Panc1 (cell line): ENCODE results near the gene PHOX2A. TPM values are rescaled to one million over a fixed set of nuclear protein-coding genes. Genes with fewer than 3 reads are reported as not detected.
"Not testable (repeated sequence)": the region's sequence is repeated elsewhere in the genome, so short reads cannot be mapped to it uniquely, and the experiment has no call there.

ENCODE experiments used
- ATAC-seq: fragments of 200-7000 bp; cut with Tn5 transposase; 2 replicates; pipeline ENCODE4 v1.9.1; 2020; ENCODE audit warnings: mild to moderate bottlenecking, moderate library complexity
- BruUV-seq: library from RNA; stranded (reverse); fragments of 400-500 nt; replicated peaks from 2 replicates; lab custom pipeline; 2021; lab: Mats Ljungman, UMichigan
- CTCF ChIA-PET: fragments of 300-600 bp; sonication (Branson Sonifier 250); formaldehyde crosslinking; loops from one replicate; lab custom pipeline; 2022; ENCODE audit warnings: antibody characterized with exemption; lab: Charles Lee
- POLR2A ChIA-PET: fragments of 300-600 bp; sonication (Branson Sonifier 250); formaldehyde crosslinking; loops from one replicate; lab custom pipeline; 2022; ENCODE audit warnings: antibody characterized with exemption; lab: Charles Lee
- DNase-seq: peaks from one replicate; pipeline ENCODE4 v3.0.0-alpha.2; 2010; ENCODE audit warnings: low read depth, low spot score
- H3K27ac ChIP-seq: 2 replicates; pipeline ENCODE4 v1.5.1; 2011; ENCODE audit warnings: mild to moderate bottlenecking, low read length, inconsistent platforms
- H3K27me3 ChIP-seq: fragments of 200-500 bp; sonication (Bioruptor generic); 2 replicates; pipeline ENCODE4 v1.6.0; 2014; ENCODE audit warnings: low read length, inconsistent platforms; ENCODE audit not compliant: control insufficient read depth, insufficient read depth
- H3K36me3 ChIP-seq: fragments of 200-500 bp; sonication (Bioruptor generic); 2 replicates; pipeline ENCODE4 v1.5.1; 2014; ENCODE audit warnings: inconsistent platforms, mild to moderate bottlenecking, low read length, moderate library complexity; ENCODE audit not compliant: control insufficient read depth, insufficient read depth
- H3K4me1 ChIP-seq: 2 replicates; pipeline ENCODE4 v1.5.1; 2011; ENCODE audit warnings: inconsistent platforms, mild to moderate bottlenecking, low read length, moderate library complexity; ENCODE audit not compliant: control insufficient read depth, insufficient read depth
- H3K4me3 ChIP-seq, 2 experiments: 2 replicates each; pipeline ENCODE4 v1.5.1; 2011 to 2012; ENCODE audit warnings: low read depth in 2 of 2, low read length in 2 of 2, mild to moderate bottlenecking in 2 of 2, inconsistent platforms in 1 of 2, moderate library complexity in 1 of 2
- H3K9me3 ChIP-seq: fragments of 200-500 bp; sonication (Bioruptor generic); 2 replicates; pipeline ENCODE4 v1.5.1; 2014; ENCODE audit warnings: low read depth, mild to moderate bottlenecking, inconsistent platforms, low read length, moderate library complexity; ENCODE audit not compliant: control insufficient read depth, insufficient read depth
- POLR2AphosphoS5 ChIP-seq: IDR thresholded peaks from 2 replicates; pipeline ENCODE4 v1.6.1; 2012; ENCODE audit warnings: mild to moderate bottlenecking, low read depth, low read length, moderate library complexity
- SIN3A ChIP-seq: IDR thresholded peaks from 2 replicates; pipeline ENCODE4 v1.6.1; 2012; ENCODE audit warnings: low read depth, mild to moderate bottlenecking, low read length, moderate library complexity, borderline replicate concordance; ENCODE audit not compliant: insufficient read depth
- TCF7L2 ChIP-seq: IDR thresholded peaks from 2 replicates; pipeline ENCODE4 v1.6.1; 2011; ENCODE audit warnings: mild to moderate bottlenecking, low read depth, low read length, inconsistent platforms
- in situ Hi-C: cut with HindIII; loops from 2 replicates; pipeline ENCODE4 v1.10.0; 2016; ENCODE audit warnings: low sequenced_read_pairs, low pct_unique_long_range_greater_than_20kb
- intact Hi-C: fragments of 100-400 bp; cut with micrococcal nuclease; formaldehyde crosslinking; loops from one replicate; pipeline ENCODE4 v1.10.0; 2022; ENCODE audit not compliant: unreplicated experiment
- total RNA-seq: library from RNA; stranded (reverse); gene quantifications from one replicate; pipeline ENCODE4 v1.2.1, GENCODE V29; 2021; ENCODE audit not compliant: unreplicated experiment
- TF ChIP-seq, protein P1 (sequence below): fragments of 450-650 bp; IDR thresholded peaks from 2 replicates; pipeline ENCODE4 v1.5.1; 2017; ENCODE audit warnings: mild to moderate bottlenecking
- TF ChIP-seq, protein P2 (sequence below), 2 experiments: IDR thresholded peaks; 2 replicates each; pipeline ENCODE4 v1.6.1; 2011 to 2012; ENCODE audit warnings: low read depth in 2 of 2, control low read depth in 1 of 2, low read length in 1 of 2, mild to moderate bottlenecking in 1 of 2, moderate library complexity in 1 of 2; ENCODE audit not compliant: insufficient read depth in 1 of 2

The PHOX2A gene
- total RNA-seq, 1 experiment from 2014 or later, result not detected

DNA sequence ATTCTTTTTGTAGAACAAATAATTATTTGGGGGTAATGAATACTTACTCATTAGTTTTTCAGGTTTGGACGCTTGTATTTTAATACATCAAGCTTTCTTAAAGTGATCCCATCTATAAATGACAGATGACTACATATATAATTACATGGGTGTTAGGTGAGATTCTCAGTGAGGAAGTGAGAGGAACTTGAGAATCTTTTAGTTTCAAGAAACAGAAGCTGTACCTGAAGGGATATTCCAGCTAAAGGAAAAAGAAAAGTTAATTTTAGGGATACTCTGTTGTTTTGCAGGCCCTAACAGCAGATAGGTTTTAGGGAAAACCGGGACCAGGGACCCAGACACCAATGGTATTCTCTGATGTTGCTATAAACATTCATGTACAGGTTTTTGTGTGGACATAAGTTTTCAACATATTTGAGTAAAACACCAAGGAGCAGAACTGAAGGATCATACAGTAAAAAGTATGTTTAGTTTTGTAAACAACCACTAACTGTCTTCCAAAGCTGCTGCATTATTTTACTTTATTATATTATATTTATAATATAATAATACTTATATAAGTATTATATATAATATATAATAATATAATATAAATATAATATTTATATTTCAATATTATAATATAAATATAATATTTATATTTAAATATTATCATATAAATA, 24.1 kb upstream of the PHOX2A start:
- intact Hi-C loops, result no loop called here
- Histone ChIP-seq H3K27ac (no peak overlapping the region), H3K27me3 (peaks cover 6% of the 10 kb centered on the region; the same call in 1 of the 2 replicates), H3K9me3 (no peaks in the 10 kb centered on the region), H3K4me3 (no peak overlapping the region), H3K4me1 (no peaks in the 10 kb centered on the region), H3K36me3 (no peaks in the 10 kb centered on the region)
- CTCF ChIA-PET, result no interaction called here
- POLR2A ChIA-PET, result interaction anchor here (0.5 kb wide), 1 partner anchor 16 kb away, joined by 3 read pairs; no protein-coding TSS in a partner anchor
- TF ChIP-seq SIN3A (no peak), TCF7L2 (no peak), POLR2AphosphoS5 (no peak)
- TF ChIP-seq, protein P1, sequence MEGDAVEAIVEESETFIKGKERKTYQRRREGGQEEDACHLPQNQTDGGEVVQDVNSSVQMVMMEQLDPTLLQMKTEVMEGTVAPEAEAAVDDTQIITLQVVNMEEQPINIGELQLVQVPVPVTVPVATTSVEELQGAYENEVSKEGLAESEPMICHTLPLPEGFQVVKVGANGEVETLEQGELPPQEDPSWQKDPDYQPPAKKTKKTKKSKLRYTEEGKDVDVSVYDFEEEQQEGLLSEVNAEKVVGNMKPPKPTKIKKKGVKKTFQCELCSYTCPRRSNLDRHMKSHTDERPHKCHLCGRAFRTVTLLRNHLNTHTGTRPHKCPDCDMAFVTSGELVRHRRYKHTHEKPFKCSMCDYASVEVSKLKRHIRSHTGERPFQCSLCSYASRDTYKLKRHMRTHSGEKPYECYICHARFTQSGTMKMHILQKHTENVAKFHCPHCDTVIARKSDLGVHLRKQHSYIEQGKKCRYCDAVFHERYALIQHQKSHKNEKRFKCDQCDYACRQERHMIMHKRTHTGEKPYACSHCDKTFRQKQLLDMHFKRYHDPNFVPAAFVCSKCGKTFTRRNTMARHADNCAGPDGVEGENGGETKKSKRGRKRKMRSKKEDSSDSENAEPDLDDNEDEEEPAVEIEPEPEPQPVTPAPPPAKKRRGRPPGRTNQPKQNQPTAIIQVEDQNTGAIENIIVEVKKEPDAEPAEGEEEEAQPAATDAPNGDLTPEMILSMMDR, result no peak
- TF ChIP-seq, protein P2, sequence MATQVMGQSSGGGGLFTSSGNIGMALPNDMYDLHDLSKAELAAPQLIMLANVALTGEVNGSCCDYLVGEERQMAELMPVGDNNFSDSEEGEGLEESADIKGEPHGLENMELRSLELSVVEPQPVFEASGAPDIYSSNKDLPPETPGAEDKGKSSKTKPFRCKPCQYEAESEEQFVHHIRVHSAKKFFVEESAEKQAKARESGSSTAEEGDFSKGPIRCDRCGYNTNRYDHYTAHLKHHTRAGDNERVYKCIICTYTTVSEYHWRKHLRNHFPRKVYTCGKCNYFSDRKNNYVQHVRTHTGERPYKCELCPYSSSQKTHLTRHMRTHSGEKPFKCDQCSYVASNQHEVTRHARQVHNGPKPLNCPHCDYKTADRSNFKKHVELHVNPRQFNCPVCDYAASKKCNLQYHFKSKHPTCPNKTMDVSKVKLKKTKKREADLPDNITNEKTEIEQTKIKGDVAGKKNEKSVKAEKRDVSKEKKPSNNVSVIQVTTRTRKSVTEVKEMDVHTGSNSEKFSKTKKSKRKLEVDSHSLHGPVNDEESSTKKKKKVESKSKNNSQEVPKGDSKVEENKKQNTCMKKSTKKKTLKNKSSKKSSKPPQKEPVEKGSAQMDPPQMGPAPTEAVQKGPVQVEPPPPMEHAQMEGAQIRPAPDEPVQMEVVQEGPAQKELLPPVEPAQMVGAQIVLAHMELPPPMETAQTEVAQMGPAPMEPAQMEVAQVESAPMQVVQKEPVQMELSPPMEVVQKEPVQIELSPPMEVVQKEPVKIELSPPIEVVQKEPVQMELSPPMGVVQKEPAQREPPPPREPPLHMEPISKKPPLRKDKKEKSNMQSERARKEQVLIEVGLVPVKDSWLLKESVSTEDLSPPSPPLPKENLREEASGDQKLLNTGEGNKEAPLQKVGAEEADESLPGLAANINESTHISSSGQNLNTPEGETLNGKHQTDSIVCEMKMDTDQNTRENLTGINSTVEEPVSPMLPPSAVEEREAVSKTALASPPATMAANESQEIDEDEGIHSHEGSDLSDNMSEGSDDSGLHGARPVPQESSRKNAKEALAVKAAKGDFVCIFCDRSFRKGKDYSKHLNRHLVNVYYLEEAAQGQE (IDR thresholded peaks at IDR 0.05; ENCODE audit: insufficient read depth in 1 of 2, low read depth in 2 of 2, low read length in 1 of 2), result no peak
- no peak for ATAC-seq
- in situ Hi-C loops, result no loop called here
- DNase-seq, result no peak
- BruUV-seq, result no TSS peak

DNA sequence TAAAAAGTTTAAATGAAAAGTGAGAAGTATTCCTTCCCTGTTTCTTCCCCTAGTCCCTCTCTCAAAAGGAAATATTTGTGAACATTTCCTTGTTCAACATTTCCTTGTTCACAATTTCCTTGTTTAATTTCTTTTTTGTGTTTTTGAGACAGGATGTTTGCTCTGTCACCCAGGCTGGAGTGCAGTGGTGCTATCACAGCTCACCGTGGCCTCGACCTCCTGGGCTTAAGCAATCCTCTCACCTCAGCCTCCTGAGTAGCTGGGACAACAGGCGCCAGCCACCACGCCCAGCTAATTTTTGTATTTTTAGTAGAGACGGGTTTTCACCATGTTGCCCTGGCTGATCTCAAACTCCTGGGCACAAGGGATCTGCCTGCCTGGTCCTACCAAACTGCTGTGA, 23.0 kb upstream of the PHOX2A start:
- H3K36me3 ChIP-seq, DNase-seq, H3K27ac ChIP-seq, H3K27me3 ChIP-seq, in situ Hi-C loops, BruUV-seq, H3K4me1 ChIP-seq, H3K4me3 ChIP-seq, CTCF ChIA-PET, ATAC-seq, POLR2A ChIA-PET, intact Hi-C loops, H3K9me3 ChIP-seq: not testable (repeated sequence)

DNA sequence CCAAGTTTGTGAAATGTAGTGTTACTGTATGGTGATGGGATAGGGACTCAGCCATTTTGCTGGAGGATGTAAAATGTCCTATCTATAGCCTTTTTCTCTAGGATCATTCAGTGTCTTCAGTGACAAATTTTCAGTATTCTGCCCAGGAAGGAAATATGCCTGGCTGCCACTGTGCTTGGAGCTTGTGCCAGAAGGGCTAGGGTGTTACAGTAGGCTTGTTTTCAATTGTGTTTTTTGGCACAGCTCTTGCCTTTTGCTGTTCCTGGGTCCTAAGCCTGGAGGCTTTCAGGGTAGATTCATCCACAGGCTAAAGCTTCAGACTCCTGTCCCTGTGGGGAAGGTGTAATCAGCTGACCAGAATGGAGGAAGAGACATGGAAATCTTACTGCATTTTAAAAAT, 22.0 kb upstream of the PHOX2A start:
- peaks cover 3% of the 10 kb centered on the region; the same call in 1 of the 2 replicates for H3K27me3 ChIP-seq
- ChIA-PET CTCF (interaction anchor here (0.6 kb wide), 1 partner anchor 677 kb away, joined by 3 read pairs; no protein-coding TSS in a partner anchor), POLR2A (no interaction called here)
- H3K4me1 ChIP-seq, result no peaks in the 10 kb centered on the region
- in situ Hi-C loops (no loop called here), intact Hi-C loops (no loop called here)
- no peak for DNase-seq
- H3K9me3 ChIP-seq, result no peaks in the 10 kb centered on the region
- no peak for ATAC-seq
- no peaks in the 10 kb centered on the region for H3K36me3 ChIP-seq
- H3K4me3 ChIP-seq, result no peak overlapping the region
- BruUV-seq, result no TSS peak
- H3K27ac ChIP-seq, result no peak overlapping the region
- no peak for TF ChIP-seq TCF7L2
- TF ChIP-seq, protein P2 (IDR thresholded peaks at IDR 0.05; ENCODE audit: insufficient read depth in 1 of 2, low read depth in 2 of 2, low read length in 1 of 2), result no peak
- TF ChIP-seq, protein P1, result no peak
- TF ChIP-seq SIN3A, result no peak
- no peak for TF ChIP-seq POLR2AphosphoS5
